SKM-1 (cell line): Measurements from ENCODE around the gene QSOX1.
"Not testable (repeated sequence)": the region's sequence is repeated elsewhere in the genome, so short reads cannot be mapped to it uniquely, and the experiment has no call there.

Source experiments
- DNase-seq: peaks from one replicate; lab custom pipeline; 2025; ENCODE audit not compliant: unreplicated experiment; lab: John Stamatoyannopoulos, UW

Gene QSOX1, protein sequence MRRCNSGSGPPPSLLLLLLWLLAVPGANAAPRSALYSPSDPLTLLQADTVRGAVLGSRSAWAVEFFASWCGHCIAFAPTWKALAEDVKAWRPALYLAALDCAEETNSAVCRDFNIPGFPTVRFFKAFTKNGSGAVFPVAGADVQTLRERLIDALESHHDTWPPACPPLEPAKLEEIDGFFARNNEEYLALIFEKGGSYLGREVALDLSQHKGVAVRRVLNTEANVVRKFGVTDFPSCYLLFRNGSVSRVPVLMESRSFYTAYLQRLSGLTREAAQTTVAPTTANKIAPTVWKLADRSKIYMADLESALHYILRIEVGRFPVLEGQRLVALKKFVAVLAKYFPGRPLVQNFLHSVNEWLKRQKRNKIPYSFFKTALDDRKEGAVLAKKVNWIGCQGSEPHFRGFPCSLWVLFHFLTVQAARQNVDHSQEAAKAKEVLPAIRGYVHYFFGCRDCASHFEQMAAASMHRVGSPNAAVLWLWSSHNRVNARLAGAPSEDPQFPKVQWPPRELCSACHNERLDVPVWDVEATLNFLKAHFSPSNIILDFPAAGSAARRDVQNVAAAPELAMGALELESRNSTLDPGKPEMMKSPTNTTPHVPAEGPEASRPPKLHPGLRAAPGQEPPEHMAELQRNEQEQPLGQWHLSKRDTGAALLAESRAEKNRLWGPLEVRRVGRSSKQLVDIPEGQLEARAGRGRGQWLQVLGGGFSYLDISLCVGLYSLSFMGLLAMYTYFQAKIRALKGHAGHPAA

DNA sequence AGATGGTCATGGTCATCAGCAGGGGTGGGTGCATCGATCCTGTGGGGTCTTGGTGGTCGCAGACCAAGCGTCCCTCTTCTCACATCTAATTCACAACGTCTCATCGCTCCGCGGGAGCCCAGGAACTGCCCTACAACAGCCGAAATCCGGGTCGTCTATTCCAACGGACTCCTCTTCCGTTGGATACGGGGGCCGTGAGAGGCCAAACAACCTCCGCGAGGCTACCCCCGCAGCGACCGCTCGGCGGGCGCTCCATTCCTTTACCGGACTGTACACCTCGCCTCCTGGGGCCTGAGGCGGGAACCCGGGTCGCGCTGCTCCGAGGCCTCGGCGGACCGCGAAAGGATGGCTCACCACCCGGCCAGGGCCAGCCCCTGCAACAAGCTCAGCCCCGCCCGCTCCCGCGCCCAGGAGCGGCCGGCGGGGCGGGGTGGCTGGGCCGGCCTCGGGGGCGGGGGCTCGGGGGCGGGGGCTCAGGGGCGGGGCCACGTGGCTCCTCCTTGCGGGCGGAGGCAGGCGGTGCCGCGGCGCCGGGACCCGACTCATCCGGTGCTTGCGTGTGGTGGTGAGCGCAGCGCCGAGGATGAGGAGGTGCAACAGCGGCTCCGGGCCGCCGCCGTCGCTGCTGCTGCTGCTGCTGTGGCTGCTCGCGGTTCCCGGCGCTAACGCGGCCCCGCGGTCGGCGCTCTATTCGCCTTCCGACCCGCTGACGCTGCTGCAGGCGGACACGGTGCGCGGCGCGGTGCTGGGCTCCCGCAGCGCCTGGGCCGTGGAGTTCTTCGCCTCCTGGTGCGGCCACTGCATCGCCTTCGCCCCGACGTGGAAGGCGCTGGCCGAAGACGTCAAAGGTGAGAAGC lies at the start of gene QSOX1:
TSS of gene QSOX1 (plus strand) at position 545 of the 857 bp plus-strand sequence. CDS start at position 584, 39 bp downstream.
- DNase-seq = peak; percentile 91

DNA sequence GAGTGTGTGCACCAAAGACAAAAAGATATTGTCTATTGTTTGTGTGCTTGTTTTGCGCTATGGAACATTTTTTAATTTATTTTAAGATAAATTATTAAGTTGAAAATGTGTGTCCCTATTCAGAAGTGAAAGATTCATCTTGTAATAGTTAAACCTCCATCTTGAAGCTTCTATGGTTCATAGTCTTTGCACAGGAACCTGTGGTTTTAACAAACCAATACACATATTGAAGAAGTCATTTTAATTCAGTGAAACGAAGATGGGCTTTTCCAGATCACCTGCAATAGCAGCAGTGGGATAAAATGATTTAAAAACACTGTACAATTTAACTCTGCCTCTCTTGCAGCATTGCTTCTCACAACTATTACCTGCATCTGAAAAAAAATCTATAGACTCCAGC lies 42.6 kb upstream of the QSOX1 start:
- no peak for DNase-seq

DNA sequence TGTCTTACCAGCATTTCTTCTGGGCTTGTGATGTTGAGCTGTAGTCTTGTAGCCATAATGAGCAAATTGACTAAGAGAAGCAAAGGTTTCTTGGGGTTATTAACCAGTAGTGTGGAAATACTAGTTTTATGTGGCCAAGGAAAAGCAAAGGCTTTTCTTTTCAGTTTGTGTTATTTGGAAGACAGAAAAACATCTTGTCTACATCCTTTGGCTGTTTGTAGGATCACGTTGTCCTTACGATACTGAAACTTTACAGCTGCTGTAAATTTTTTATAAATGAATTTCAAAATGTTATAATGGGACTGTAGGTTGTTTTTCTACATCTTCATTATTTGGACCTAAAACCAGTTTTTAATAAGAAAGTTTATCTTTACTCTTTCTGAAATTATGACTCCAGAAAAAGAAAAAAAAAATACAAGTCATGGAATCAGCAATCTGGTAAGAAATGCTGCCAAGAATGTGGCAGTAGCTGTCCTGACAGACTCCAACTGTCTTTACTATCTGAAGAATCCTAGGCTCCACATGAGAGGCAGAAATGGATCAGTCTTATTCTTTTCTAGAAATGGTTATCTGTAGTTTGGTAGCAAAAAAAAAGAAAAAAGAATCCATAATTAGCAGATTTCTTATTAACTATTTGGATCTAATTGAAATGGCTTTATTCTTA lies 41.6 kb upstream of the QSOX1 start:
- no peak for DNase-seq

DNA sequence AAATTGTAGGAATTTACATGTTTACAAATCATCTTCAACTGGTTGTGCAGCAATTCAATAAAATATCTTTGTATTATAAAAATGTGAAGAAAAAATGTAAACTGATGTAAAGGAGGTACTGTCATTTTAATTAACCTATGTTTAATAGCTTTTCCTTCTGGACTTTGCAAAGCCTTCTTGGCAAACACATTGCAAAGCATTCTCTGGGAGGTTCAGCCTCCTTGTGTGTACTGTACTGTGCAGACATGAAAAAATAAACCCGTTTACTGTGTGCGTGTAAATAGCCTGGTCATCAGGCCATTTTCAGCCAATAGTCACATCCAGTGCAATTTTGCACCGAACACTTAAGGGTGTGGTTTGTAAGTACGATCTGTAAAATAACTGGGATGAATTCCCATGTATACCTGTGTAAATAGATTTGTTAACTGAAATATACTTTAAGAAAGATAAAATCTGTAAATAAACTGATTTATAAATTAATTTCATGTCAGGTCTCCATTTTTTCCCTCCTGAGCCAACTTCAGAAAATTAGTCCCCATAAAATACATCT lies 40.2 kb upstream of the QSOX1 start:
- DNase-seq = no peak

DNA sequence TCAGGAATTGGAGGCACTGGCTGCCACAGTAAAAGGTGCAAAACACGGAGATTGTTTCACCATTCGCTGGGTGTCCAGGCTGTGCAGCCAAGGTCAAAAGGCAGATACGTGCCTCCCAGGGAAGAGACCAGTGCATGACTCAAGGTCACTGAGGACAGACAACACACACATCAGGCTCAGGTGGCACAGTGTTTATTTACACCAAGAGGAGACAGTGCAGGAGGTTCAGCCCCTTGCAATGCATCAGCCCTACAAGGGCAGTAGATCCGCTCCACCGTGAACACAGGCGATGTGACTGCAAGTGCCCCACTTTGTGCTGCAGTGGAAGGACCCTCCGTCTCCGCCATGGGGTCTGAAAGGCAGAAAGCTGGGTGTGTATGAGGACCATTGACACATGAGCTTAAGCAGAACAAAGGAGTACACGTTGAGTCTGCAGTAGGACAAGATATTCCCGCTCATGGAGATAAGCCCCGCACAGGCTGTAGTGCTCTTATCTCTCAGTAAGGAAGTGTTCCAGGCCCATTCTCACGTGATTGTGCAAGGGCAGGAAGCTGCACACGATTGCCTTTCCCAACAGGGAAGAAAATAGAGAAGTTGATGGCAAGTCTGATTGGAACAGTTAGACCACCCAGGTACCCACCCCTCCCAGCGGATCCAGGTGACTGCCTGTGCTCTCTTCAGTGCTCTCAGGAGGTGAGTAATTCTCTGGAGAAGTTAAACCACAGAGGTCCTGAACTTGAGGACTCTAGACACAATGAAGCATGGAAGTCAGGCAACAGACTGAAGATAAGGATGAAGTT lies 37.5 kb upstream of the QSOX1 start:
- DNase-seq = no peak

DNA sequence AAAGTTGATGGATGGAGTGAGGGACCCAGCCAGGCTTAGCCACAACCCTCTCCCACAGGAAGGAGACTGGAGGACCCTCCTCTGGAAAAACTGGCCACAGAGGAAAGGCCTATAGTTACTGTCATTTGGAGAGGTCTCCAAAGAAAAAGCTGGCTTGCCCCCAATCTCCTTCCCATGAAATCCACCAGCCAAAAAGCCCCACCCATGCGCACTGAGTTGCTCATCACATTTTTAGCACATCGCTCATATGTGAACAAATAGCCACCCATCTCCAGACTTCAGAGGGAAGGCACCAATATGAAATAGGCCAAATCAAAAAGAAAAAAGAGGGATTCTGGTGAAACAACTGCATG lies 36.9 kb upstream of the QSOX1 start:
- DNase-seq = no peak

DNA sequence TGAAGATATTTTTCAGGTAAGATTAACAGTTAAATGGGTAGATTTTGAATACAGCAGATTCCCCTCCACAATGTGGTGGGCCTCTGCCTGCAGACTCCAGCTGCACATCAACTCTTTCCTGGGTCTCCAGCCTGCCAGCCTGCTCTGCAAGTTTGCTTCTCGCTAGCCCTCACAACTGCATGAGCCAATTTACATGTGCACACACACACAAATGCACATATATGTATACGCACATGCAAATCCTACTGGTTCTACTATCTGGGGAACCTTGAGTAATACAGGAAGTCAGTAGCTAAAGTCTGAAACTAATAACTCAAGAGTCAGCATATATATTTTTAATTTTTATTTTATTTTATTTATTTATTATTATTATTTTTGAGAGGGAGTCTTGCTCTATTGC lies 34.8 kb upstream of the QSOX1 start:
- DNase-seq = no peak

DNA sequence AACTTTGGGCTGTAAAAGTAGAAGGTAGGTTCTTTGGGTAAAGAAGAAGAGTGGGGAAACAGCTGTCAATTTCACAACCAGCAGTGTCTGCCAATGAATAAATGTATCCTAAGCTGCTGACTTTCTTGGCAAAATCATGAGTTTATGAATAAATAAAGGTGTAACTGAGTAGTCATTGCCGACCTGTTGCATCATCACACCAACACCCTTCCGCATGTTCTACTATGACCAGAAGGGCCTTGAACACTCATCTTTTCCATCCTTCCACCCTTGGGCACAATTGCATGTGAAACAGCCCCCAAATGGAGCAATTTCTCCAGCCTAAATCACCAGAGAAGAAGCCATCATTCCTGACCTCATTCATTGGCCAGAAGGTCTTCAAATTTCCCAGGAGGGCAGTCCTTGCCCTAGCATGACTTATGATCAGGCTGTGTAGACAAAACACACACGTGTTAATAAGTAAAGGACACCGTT lies 31.2 kb upstream of the QSOX1 start:
- no peak for DNase-seq

DNA sequence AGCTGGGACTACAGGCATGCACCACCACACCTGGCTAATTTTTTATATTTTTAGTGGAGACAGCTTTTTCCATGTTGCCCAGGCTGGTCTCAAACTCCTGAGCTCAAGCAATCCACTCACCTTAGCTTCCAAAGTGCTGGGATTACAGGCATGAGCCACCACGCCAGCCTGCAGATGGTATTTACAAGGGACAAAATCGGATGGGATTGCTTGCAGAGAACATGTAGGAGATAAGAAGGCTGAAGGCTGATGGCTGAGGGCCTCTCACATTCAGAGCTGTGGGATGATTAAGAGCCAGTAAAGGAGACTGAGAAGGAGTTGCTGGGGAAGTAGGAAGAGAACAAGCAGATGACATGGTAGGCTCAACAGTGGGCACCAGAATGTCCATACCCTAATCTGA lies 24.0 kb upstream of the QSOX1 start:
- no peak for DNase-seq

DNA sequence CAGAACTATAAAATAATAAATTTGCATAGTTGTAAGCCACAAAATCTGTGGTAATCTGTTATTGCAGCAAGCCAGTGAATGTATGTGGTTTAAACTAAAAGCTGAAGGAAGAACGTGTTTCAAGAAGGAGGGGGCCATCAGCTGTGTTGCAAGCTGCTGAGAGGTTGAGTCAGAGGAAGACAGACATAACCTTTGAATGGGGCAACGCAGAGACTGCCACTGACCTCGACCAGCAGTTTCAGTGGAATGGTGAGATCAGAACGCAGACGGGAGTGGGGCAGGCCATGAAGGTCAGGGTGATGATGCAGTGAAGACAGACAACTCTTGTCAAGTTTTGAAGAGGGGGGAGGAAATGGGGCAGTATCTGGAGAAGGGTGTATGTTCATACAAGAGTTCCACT lies 23.2 kb upstream of the QSOX1 start:
- peak; percentile 100 for DNase-seq

DNA sequence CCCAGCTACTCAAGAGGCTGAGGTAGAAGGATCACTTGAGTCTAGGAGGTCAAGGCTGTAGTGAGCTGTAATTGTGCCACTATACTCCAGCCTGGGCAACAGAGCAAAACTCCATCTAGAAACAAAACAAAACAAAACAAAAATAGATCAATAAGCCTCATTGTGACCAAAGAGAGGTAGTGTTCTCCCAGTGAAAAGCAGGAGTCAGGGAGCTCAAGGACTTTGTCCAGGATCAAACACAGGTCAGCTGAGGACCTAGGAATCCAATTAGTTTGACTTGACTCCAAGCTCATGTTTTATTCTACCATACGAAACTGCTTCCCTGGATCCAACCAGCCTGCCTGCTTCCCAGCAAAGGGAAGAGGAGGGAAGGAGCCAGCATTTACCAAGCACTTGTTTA lies 21.5 kb upstream of the QSOX1 start:
- DNase-seq = no peak

DNA sequence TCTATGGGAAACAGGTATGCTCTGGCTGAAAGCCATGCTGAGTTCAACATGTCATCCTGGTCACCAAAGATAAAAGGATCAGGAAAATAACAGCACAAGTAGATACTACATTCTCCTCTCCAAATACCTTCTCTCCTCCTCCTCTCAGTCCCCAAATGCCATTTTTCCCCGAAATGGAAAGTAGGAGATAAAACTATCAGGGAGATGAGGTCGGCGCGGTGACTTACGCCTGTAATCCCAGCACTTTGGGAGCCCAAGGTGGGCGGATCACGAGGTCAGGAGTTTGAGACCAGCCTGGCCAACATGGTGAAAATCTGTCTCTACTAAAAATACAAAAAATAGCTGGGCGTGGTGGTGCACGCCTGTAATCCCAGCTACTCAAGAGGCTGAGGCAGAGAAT lies 21.0 kb upstream of the QSOX1 start:
- not testable (repeated sequence) for DNase-seq

DNA sequence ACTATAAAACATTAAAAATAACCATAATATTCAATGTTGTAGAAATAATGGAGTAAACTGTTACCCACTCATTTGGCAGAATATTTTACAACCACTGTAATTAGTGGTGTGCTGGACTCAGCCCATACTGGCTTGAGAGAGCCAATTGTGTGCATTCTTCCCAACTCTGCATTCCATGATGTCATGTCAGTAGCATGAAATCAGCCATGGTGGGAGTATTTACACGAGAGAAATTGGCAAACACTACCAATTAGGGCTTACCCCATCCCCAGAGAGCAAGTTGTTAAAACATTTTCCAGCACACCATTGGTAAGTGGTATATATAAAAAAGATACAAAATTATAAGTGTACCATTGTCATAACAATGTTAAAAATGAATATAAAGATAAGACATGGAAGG lies 19.1 kb upstream of the QSOX1 start:
- DNase-seq = no peak

DNA sequence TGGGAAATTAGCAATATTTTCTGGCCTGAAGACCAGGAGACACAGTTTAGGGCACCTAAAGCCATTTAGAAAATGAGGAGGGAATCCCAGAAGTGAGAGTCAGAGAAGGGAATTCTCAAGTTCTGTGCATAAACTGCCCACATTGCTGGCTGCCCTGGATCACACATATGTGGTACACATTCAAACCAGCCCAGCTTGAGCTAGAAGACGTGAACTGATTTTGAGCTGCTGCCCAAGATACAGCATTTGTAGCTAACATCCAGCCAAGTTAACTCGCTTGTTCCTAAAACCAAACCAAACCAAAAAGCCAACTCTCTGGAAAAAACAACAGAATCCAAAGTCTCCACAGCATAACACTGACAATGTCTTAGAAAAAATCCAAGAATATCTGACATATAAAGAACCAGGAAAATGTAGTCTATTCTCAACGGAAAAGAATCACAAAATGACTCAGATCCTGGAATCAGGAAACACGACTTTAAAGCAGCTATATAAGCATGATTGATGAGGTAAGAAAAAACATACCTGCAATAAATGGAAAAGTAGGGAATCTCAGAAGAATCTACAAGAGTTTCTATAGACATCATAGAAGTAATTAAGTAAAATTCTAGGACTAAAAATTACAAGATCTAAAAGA lies 18.2 kb upstream of the QSOX1 start:
- DNase-seq = no peak

DNA sequence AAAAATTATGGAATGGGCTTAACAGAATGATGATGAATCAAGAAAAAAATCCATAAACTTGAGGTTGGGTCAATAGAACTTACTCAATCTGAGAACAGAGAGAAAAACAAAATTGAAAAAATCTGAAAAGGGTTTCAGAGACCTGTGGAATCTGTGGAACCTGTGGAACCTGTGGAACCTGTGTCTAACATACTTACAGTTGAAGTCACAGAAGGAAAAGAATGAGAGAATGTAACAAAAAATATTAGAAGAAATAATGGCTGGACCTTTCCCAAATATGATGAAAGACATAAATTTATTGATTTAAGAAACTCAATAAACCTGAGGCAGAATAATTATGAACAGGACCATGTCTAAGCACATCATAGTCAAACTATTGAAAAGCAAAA lies 17.7 kb upstream of the QSOX1 start:
- DNase-seq = no peak

DNA sequence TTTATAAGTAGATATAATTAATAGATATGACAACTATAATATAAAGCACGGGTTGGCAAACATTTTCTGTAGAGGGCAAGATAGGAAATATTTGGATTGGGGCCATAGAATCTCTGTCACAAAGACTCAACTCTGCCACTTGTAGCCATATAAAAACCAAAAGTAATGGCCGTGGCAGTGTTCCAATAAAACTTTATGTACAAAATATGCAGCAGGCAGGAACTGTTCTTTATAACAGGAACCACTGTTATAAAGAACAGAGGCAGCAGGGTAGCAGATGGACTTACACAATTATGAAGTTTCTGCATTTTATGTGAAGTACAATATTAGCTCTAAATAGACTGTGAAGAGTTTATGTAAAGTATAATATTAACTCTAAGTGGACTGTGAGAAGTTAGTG lies 16.9 kb upstream of the QSOX1 start:
- DNase-seq = no peak

DNA sequence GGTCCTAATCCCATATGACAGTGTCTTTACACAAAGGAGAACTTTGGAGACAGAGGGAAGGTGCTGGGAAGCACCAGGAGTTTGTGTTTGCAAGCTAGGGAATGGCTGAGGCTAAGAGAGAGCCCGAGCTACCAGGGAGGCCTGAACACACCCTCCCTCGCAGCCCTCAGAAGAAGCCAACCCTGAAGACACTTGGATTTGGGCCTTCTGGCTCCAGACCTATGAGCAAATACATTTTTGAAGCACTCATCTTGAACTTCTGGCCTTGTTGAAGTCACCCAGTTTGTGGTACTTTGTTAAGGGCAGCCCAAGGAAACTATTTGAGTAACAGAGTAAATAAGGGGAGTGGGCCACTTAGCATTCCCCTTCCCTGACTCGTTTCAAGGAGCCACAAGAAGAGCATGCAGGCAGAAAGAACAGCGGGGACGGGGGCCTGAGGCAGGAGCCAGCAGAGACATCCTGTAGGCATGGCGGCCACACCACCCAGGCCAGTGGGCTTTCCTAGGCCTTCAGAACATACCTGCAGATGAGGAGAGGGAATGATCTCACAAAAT lies 13.2 kb upstream of the QSOX1 start:
- no peak for DNase-seq

DNA sequence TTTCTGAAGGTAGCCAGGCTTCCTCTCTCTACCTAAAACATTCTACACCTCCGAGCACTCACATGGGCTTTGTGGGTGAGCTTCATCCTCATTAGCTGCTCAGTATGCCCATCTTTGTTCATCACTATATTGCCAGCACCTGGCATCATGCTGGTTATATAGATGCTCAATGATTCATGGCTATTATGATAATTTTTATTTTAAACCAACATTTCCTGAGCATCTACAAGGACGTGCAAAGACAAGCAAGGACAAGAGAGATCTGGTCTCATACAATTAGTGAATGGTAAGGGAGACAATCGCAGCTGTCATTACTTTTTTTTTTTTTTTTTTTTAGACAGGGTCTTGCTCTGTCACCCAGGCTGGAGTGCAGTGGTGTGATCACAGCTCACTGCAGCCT lies 11.3 kb upstream of the QSOX1 start:
- DNase-seq = no peak
